Fibroblast of the aortic adventitia (primary cell): Measurements from ENCODE around the gene GINS2. TPM values are rescaled to one million over a fixed set of nuclear protein-coding genes. Genes with fewer than 3 reads are reported as not detected.

ENCODE experiments used
- DNase-seq: peaks from one replicate; pipeline ENCODE4 v3.0.0-alpha.2; 2010; ENCODE audit warnings: low read depth
- H3K4me3 ChIP-seq: 2 replicates; pipeline ENCODE4 v1.5.1; 2011; ENCODE audit warnings: low read depth, mild to moderate bottlenecking, control low read depth, low read length, moderate library complexity
- CTCF ChIP-seq: IDR thresholded peaks from 2 replicates; pipeline ENCODE4 v1.5.1; 2011; ENCODE audit warnings: mild to moderate bottlenecking, low read length, control low read depth, inconsistent platforms; ENCODE audit not compliant: insufficient read depth
- total RNA-seq: library from RNA; depleted of rRNA; stranded (reverse); fragments of >200 nt; gene quantifications from 2 replicates; pipeline ENCODE4 v1.2.3, GENCODE V29; 2012; ENCODE audit warnings: low replicate concordance

Gene GINS2
- total RNA-seq, 1 donor, result 19.1 TPM

GRCh38 chr16:85695196-85696128 is 6.7 kb upstream of the GINS2 start:
- DNase-seq, result no peak
- TF ChIP-seq CTCF, result no peak
- no peak overlapping the region for H3K4me3 ChIP-seq

GRCh38 chr16:85690469-85691064 is 1.8 kb upstream of the GINS2 start:
- DNase-seq, result no peak
- H3K4me3 ChIP-seq, result no peak overlapping the region
- TF ChIP-seq CTCF, result no peak

GRCh38 chr16:85689950-85690320 is 1.2 kb upstream of the GINS2 start:
- TF ChIP-seq CTCF, result no peak
- DNase-seq, result no peak
- H3K4me3 ChIP-seq, result no peak overlapping the region

- DNase-seq, result no peak
- TF ChIP-seq CTCF, result no peak
Measured at GRCh38 chr16:85689285-85689949, 663 bp upstream of the GINS2 start.

GRCh38 chr16:85687651-85688471 is 893 bp downstream of the GINS2 start:
- H3K4me3 ChIP-seq, result peak overlapping the region; percentile 84
- DNase-seq, result no peak
- no peak for TF ChIP-seq CTCF

More at GRCh38 chr16:85689285-85689949, 663 bp upstream of the GINS2 start:
- peak overlapping the region; percentile 61 for H3K4me3 ChIP-seq

GRCh38 chr16:85686912-85687591 is 1.7 kb downstream of the GINS2 start:
- TF ChIP-seq CTCF, result no peak
- DNase-seq, result no peak
- H3K4me3 ChIP-seq, result no peak overlapping the region
